Mesenchymal stem cell (in vitro differentiated cells and primary cell): ENCODE measurements around the gene SLC9A5.

ENCODE experiments used
- DNase-seq: peaks from one replicate; pipeline ENCODE4 v3.0.0-alpha.2; 2013
- H2AFZ ChIP-seq: one replicate; pipeline ENCODE4 v1.6.1; 2013; ENCODE audit warnings: low read depth, mild to moderate bottlenecking, control low read depth, inconsistent platforms, low read length, moderate library complexity
- H2AK5ac ChIP-seq: 2 replicates; pipeline ENCODE4 v1.6.1; 2013; ENCODE audit warnings: low read length, moderate library complexity, mild to moderate bottlenecking, inconsistent platforms; ENCODE audit not compliant: severe bottlenecking
- H2BK120ac ChIP-seq: one replicate; pipeline ENCODE4 v1.6.1; 2013; ENCODE audit warnings: low read depth, mild to moderate bottlenecking, inconsistent platforms, low read length, moderate library complexity
- H2BK12ac ChIP-seq, 2 experiments: one replicate each; pipeline ENCODE4 v1.6.1; 2013; ENCODE audit warnings: inconsistent platforms in 2 of 2, low read length in 2 of 2, mild to moderate bottlenecking in 2 of 2, moderate library complexity in 2 of 2, control low read depth in 1 of 2
- H2BK15ac ChIP-seq: one replicate; pipeline ENCODE4 v1.6.1; 2013; ENCODE audit warnings: mild to moderate bottlenecking, low read depth, inconsistent platforms; ENCODE audit not compliant: poor library complexity, severe bottlenecking
- H2BK5ac ChIP-seq: 2 replicates; pipeline ENCODE4 v1.6.1; 2013; ENCODE audit warnings: low read depth, mild to moderate bottlenecking, low read length, control low read depth, inconsistent platforms; ENCODE audit not compliant: poor library complexity, severe bottlenecking
- H3K14ac ChIP-seq, 2 experiments: one replicate each; pipeline ENCODE4 v1.6.1; 2013; ENCODE audit warnings: inconsistent platforms in 2 of 2, low read length in 2 of 2, control low read depth in 1 of 2, mild to moderate bottlenecking in 1 of 2, moderate library complexity in 1 of 2
- H3K18ac ChIP-seq, 2 experiments: one replicate each; pipeline ENCODE4 v1.6.1; 2013; ENCODE audit warnings: inconsistent platforms in 2 of 2, low read length in 2 of 2, control low read depth in 1 of 2, low read depth in 1 of 2, mild to moderate bottlenecking in 1 of 2
- H3K23ac ChIP-seq, 2 experiments: one replicate each; pipeline ENCODE4 v1.6.1; 2013; ENCODE audit warnings: inconsistent platforms in 2 of 2, low read length in 2 of 2, mild to moderate bottlenecking in 2 of 2, moderate library complexity in 2 of 2, control low read depth in 1 of 2
- H3K27ac ChIP-seq: 2 replicates; pipeline ENCODE4 v1.5.1; 2013; ENCODE audit warnings: mild to moderate bottlenecking, moderate library complexity, low read length, control low read depth, inconsistent platforms; ENCODE audit not compliant: poor library complexity, severe bottlenecking
- H3K27me3 ChIP-seq, 2 experiments: 2 replicates each; pipeline versions ENCODE4 v1.6.1 to v1.7.0; 2013; ENCODE audit warnings: low read length in 2 of 2, mild to moderate bottlenecking in 2 of 2, moderate library complexity in 2 of 2, control low read depth in 1 of 2, inconsistent platforms in 1 of 2; ENCODE audit not compliant: control insufficient read depth in 1 of 2, insufficient read depth in 1 of 2
- H3K36me3 ChIP-seq, 2 experiments: 2 replicates each; pipeline versions ENCODE4 v1.6.1 to v1.7.0; 2013; ENCODE audit warnings: low read length in 2 of 2, control low read depth in 1 of 2, inconsistent platforms in 1 of 2, low read depth in 1 of 2, mild to moderate bottlenecking in 1 of 2; ENCODE audit not compliant: insufficient read depth in 2 of 2, control insufficient read depth in 1 of 2
- H3K4ac ChIP-seq, 2 experiments: one replicate each; pipeline ENCODE4 v1.6.1; 2013; ENCODE audit warnings: inconsistent platforms in 2 of 2, low read length in 2 of 2, mild to moderate bottlenecking in 2 of 2, moderate library complexity in 2 of 2, control low read depth in 1 of 2, low read depth in 1 of 2
- H3K4me1 ChIP-seq: 2 replicates; pipeline ENCODE4 v1.6.1; 2013; ENCODE audit warnings: low read depth, low read length, control low read depth; ENCODE audit not compliant: control insufficient read depth, insufficient read depth
- H3K4me2 ChIP-seq: 2 replicates; pipeline ENCODE4 v1.6.1; 2013; ENCODE audit warnings: low read length, mild to moderate bottlenecking, inconsistent platforms; ENCODE audit not compliant: poor library complexity, severe bottlenecking
- H3K4me3 ChIP-seq, 2 experiments: 2 replicates each; pipeline versions ENCODE4 v1.5.1 to v1.7.0; 2013; ENCODE audit warnings: low read length in 2 of 2, mild to moderate bottlenecking in 2 of 2, control low read depth in 1 of 2, low read depth in 1 of 2; ENCODE audit not compliant: insufficient read depth in 1 of 2
- H3K79me1 ChIP-seq: replicated peaks from 2 replicates; pipeline ENCODE4 v1.6.1; 2013; ENCODE audit warnings: mild to moderate bottlenecking, control low read depth, low read length, inconsistent platforms; ENCODE audit not compliant: poor library complexity, severe bottlenecking
- H3K9ac ChIP-seq: 2 replicates; pipeline ENCODE4 v1.7.0; 2013; ENCODE audit warnings: mild to moderate bottlenecking, low read length, moderate library complexity
- H3K9me3 ChIP-seq: 2 replicates; pipeline ENCODE4 v1.7.0; 2013; ENCODE audit warnings: mild to moderate bottlenecking, low read length; ENCODE audit not compliant: control insufficient read depth
- H4K8ac ChIP-seq: one replicate; pipeline ENCODE4 v1.6.1; 2013; ENCODE audit warnings: inconsistent platforms, mild to moderate bottlenecking, low read length, moderate library complexity
- H4K91ac ChIP-seq: one replicate; pipeline ENCODE4 v1.6.1; 2013; ENCODE audit warnings: mild to moderate bottlenecking, low read length, inconsistent platforms
- WGBS: methylation state at CpG from one replicate; pipeline ENCODE4 v1.1.7; 2013; ENCODE audit warnings: mixed read lengths; 5-methylcytosine and 5-hydroxymethylcytosine counted together

The SLC9A5 gene

DNA sequence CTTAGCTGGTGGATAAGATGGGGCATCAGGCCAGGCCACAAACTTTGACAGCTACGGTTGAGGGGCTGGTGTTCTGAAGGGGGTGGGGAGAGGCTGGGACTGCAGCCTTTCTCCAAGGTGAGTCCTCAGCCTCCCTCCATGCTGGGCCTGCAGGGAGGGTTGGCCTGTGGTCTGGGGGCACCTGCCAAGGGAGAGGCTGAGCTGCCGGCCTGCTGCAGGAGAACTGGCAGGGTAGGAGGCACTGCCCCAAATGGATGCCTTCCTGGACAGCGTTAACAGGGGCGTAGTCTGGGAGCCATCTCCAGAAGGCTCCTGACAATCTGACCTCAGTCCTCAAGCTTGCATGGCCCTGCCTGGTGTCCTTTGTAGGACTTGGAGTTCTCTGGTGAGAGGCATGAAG is 44.7 kb upstream of the SLC9A5 start:
- H3K18ac ChIP-seq = no peak overlapping the region

DNA sequence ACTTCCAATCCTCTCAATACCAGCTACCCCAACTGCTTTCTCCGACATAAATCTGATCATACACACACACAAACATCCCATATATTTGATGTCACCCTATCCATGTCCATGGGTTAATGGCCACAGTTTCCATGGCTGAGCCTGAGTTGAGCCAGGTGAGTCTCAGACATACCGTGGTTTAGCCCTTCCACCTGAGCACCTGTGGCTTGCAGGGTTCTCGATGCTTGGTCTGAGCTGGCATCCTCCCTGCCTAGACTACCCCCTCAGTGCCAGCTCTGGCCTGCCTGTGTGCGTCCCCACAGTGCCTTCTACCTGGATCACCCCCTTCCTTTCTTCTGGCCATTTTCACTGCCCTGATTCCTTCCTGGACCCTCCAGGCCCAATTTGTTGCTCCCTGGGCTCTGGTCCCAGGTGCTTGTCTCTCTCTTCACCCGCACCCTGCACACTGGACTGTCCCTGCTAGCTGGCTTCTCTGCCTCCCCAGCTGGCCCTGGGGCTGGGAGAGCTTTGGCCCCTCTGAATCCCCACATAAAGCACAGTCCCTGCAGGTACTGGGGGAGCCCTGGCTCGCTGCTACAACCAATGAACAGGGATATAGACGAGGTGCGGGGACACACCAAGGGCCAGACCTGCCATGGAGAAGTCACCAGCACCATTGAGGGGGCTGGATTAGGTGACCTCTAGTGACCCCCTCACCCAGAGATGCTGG is 42.5 kb upstream of the SLC9A5 start:
- H2BK5ac ChIP-seq = no peak overlapping the region
- H2BK120ac ChIP-seq = no peak overlapping the region
- H2BK15ac ChIP-seq = no peak overlapping the region
- peaks cover 16 to 50% of the 10 kb centered on the region in 2 experiments for H3K36me3 ChIP-seq
- H3K18ac ChIP-seq = no peak overlapping the region
- no peak overlapping the region for H2AK5ac ChIP-seq
- H2BK12ac ChIP-seq = no peak overlapping the region
- no peak overlapping the region for H3K14ac ChIP-seq
- no peak overlapping the region for H3K4ac ChIP-seq
- WGBS = 97% methylated on average over 8 of the region's 8 CpGs
- H3K27me3 ChIP-seq = no peaks in the 10 kb centered on the region
- no peak overlapping the region for H4K8ac ChIP-seq
- H3K4me1 ChIP-seq = peaks cover 23% of the 10 kb centered on the region
- no peaks in the 10 kb centered on the region for H3K9me3 ChIP-seq
- peaks cover 1% of the 10 kb centered on the region for H3K79me1 ChIP-seq
- DNase-seq = no peak
- H2AFZ ChIP-seq = no peak overlapping the region
- H3K4me3 ChIP-seq = no peak overlapping the region
- no peak overlapping the region for H3K23ac ChIP-seq
- no peak overlapping the region for H4K91ac ChIP-seq
- no peak overlapping the region for H3K27ac ChIP-seq
- no peak overlapping the region for H3K9ac ChIP-seq
- H3K4me2 ChIP-seq = no peak overlapping the region

More for the DNA sequence above, 44.7 kb upstream of the SLC9A5 start:
- Histone ChIP-seq H2AFZ (no peak overlapping the region), H2AK5ac (no peak overlapping the region), H2BK5ac (no peak overlapping the region), H3K14ac (no peak overlapping the region), H2BK120ac (no peak overlapping the region), H2BK12ac (no peak overlapping the region), H3K4me1 (peaks cover 25% of the 10 kb centered on the region), H3K9ac (no peak overlapping the region), H4K8ac (no peak overlapping the region), H3K23ac (no peak overlapping the region), H3K4me3 (no peak overlapping the region), H3K4me2 (no peak overlapping the region), H3K79me1 (peaks cover 7% of the 10 kb centered on the region), H3K27me3 (no peaks in the 10 kb centered on the region), H2BK15ac (no peak overlapping the region), H3K27ac (no peak overlapping the region), H4K91ac (no peak overlapping the region), H3K36me3 (peaks cover 3 to 56% of the 10 kb centered on the region in 2 experiments), H3K9me3 (no peaks in the 10 kb centered on the region), H3K4ac (no peak overlapping the region)
- DNase-seq = no peak
- WGBS = 94% methylated on average over 4 of the region's 4 CpGs

DNA sequence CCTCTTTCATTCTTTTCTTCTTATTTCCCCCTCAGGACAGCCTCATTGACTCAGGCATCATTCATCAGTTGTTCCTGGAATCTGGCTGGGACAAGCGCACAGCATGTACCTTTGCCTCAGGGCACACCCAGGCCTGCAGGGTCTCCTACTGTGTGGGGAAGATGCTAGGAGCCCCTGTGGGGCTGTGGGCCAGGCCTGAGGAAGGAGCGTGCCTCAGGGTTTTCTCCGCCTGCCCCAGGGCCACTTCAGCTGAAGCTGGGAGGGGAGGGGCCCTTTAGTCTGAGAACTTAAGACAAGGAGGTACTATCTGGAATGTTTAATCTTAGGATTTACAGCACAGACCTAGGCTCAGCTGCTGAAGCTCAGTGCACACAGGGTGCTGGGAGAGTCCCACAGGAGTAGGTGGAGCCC is 41.9 kb upstream of the SLC9A5 start:
- Histone ChIP-seq H3K4me1 (peaks cover 23% of the 10 kb centered on the region), H4K91ac (no peak overlapping the region), H2BK5ac (no peak overlapping the region), H3K27me3 (no peaks in the 10 kb centered on the region), H3K27ac (no peak overlapping the region), H3K79me1 (no peaks in the 10 kb centered on the region), H3K9ac (no peak overlapping the region), H3K4me3 (no peak overlapping the region), H3K9me3 (no peaks in the 10 kb centered on the region), H2BK15ac (no peak overlapping the region), H3K18ac (no peak overlapping the region), H2BK120ac (no peak overlapping the region), H2BK12ac (no peak overlapping the region), H3K4ac (no peak overlapping the region), H3K36me3 (peaks cover 19 to 44% of the 10 kb centered on the region in 2 experiments), H3K23ac (no peak overlapping the region), H4K8ac (peak overlapping the region; percentile 5), H3K14ac (no peak overlapping the region), H3K4me2 (no peak overlapping the region), H2AK5ac (no peak overlapping the region), H2AFZ (no peak overlapping the region)
- DNase-seq = no peak
- 91% methylated on average over 3 of the region's 3 CpGs for WGBS

DNA sequence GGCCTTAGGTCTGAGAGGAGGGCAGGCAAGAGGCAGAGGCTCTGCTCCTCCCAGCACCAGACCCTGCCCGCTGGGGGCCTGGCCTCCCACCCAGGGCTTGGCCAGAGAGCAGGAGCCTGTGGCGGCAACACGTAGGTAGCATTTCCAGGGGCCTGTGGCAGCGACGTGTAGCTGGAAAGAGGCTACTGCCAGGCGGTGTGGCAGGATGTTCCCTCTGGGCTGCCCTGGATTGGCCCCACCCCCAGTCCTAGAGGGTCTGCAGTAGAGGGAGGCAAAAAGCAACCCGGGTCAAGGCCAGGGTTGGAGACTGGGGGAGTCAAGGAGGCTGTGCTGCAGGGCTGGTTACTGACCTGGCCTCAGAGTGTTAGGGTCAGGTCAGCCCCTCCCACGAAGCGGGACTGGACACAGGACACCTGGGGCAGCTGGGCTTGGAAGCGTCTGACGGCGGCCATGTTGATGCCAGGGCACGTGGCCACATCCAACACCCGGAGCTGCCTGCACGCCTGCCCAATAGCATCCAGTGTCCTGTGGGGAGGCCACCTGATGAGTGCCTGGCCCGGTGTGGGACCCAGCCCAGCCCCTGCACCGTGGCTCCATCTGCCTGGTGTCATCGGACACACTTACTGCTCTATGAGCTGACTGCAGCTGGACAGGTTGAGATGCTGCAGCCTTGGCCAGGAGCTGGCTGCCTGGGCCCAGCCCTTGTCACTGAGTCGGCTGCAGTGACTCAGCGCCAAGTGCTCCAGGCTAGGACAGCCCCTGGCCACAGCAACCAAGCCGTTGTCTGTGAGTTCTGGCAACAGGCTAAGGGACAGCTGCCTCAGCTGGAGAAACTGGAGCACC is 41.3 kb upstream of the SLC9A5 start:
- Histone ChIP-seq H3K9ac (peak overlapping the region; percentile 26), H3K18ac (peak overlapping the region in 1 of 2 experiments; percentile 4), H3K4ac (no peak overlapping the region), H3K14ac (peak overlapping the region in 1 of 2 experiments; percentile 30), H3K23ac (no peak overlapping the region), H3K9me3 (no peaks in the 10 kb centered on the region), H3K36me3 (peaks cover 19 to 38% of the 10 kb centered on the region in 2 experiments), H3K79me1 (no peaks in the 10 kb centered on the region), H2BK5ac (no peak overlapping the region), H3K27ac (no peak overlapping the region), H3K4me2 (no peak overlapping the region), H4K91ac (peak overlapping the region; percentile 40), H2BK12ac (peak overlapping the region in 1 of 2 experiments; percentile 37), H3K4me3 (no peak overlapping the region), H2AK5ac (no peak overlapping the region), H3K4me1 (peaks cover 23% of the 10 kb centered on the region), H2AFZ (no peak overlapping the region), H3K27me3 (no peaks in the 10 kb centered on the region), H2BK15ac (no peak overlapping the region), H4K8ac (peak overlapping the region; percentile 46), H2BK120ac (no peak overlapping the region)
- DNase-seq = peak; percentile 56
- WGBS = 79% methylated on average over 21 of the region's 21 CpGs
